Right ventricle myocardium inferior (tissue), 1 donor: ENCODE data around the gene PARL. TPM values are rescaled to one million over a fixed set of nuclear protein-coding genes. Genes with fewer than 3 reads are reported as not detected.

Source experiments
- ATAC-seq: fragments of 200-7000 bp; cut with Tn5 transposase; one replicate; pipeline ENCODE4 v1.9.1; 2020; ENCODE audit warnings: mild to moderate bottlenecking, moderate library complexity
- DNase-seq: peaks from one replicate; pipeline ENCODE4 v3.0.0; 2021; ENCODE audit errors: missing footprints
- intact Hi-C: fragments of 100-400 bp; cut with DNase I; formaldehyde crosslinking; loops from one replicate; pipeline ENCODE4 v1.11.0; 2022
- total RNA-seq: library from RNA; stranded (reverse); fragmentation: NEBNext Ultra II Directional; extraction: Animal tissue kit (Norgen Biotek cat#: 25700); gene quantifications from one replicate; pipeline ENCODE4 v1.2.1, GENCODE V29; 2021
- donor health status: DM: no; HTN: yes; CAD: no; lungs with severe emphysema.

PARL gene
- total RNA-seq, 1 donor from 2014 or later: 56.5 TPM

GRCh38 chr3:183826448-183827250 lies 58.0 kb downstream of the PARL start:
- DNase-seq (no peak), ATAC-seq (peak; percentile 32)
- intact Hi-C loops: no loop called here

DNA sequence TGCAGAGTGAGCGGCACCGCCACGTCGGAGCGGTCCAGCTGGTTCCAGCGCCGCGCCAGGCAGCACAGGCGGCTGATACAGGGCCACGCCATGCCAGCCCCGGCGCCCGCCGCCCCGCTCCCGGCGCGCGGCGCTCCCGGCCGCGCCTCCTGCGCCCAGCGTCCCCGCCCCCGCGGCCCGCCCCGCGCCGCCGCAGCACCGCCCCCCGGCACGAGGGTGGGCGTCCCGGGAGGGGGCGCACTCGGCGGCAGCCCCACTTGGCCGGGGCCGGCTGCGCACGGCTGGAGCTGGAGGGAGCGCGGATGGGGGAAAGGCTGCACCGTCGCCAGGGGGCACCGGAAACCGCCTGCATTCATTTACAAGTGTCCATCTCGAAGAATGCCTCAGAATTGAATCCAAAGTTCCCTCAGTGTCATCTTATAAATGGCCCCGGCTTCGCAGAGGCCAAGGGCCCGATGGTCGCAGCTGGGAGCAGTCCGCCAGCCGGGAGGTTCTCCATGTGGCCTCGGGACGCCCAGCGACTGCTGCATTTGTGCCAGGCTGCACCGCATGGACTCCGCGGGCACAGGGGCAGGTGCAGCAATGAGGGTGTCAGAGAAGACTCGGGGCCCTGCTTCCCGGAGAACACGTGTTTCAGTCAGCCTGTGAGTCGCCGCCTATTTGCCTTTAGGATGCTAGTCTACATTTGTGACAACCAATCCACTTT lies 59.1 kb downstream of the PARL start, which contains the start of gene MAP6D1:
Gene MAP6D1, minus strand, starts transcription at position 122 of the 706 bp plus-strand sequence. Its CDS starts 30 bp downstream, at position 92.
- intact Hi-C loops: no loop called here
- ATAC-seq (peak; percentile 49), DNase-seq (peak; percentile 75)

GRCh38 chr3:183824761-183825455 lies 59.8 kb downstream of the PARL start:
- DNase-seq (no peak), ATAC-seq (peak; percentile 27)
- intact Hi-C loops: no loop called here

DNA sequence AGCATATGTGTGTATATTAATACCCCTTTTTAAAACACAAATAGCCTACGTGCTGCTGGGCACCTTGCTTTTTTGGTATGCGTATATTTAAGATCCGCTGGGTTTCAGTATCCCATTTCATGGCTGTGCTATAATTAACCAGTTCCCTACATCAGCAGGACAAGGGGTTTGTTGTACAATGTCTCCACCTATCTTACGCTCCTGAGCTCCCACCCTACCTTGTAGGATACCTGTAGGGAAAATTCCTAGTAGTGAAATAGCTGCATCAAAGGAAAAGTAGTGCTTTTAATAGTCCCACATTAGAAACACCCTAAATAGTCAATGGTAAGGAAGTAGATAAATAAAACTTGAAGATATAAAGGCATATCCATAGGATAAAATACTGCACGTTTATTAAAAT lies 60.7 kb downstream of the PARL start:
- intact Hi-C loops: no loop called here
- no peak for ATAC-seq
- DNase-seq: no peak

DNA sequence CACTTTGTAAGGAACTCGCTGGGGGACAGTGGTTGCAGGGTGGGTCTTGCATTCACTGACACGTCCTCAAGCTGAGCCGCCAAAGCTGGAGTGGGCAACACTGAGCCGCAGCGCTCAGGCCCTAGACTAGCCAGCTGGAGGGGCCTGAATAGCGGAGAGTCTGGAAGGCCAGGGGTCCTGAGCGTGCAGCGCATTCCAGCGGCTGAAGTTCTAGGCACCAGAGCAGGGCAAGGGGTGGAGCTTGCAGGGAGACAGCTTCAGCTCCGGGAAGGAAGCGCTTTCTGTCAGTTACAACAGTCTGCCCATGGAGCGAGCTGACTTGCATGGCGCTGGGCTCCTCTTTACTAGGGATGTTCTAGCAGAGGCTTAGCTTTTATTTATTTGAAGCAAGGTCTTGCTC lies 62.0 kb downstream of the PARL start:
- intact Hi-C loops: no loop called here
- ATAC-seq (no peak), DNase-seq (no peak)

DNA sequence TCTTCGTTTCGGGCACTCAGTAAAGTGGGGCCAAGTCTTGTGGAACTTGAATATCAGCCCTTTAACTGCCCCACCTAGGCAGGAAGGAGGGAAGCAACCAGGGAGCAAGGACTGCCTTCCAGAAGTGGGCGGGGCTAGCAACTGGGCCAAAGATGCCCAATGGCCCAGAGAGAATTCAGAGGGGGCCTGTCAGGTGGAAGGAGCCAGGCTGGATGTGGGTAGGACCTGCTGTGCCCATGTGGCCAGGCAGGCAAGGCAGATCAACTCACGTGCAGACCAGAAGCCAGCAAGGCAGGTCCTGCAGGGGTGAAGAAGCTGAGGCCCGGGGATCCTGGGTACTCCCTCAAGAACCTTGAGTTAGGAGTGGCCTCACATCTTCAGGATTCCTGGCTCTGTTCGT lies 64.8 kb downstream of the PARL start:
- intact Hi-C loops: no loop called here
- DNase-seq (no peak), ATAC-seq (no peak)

DNA sequence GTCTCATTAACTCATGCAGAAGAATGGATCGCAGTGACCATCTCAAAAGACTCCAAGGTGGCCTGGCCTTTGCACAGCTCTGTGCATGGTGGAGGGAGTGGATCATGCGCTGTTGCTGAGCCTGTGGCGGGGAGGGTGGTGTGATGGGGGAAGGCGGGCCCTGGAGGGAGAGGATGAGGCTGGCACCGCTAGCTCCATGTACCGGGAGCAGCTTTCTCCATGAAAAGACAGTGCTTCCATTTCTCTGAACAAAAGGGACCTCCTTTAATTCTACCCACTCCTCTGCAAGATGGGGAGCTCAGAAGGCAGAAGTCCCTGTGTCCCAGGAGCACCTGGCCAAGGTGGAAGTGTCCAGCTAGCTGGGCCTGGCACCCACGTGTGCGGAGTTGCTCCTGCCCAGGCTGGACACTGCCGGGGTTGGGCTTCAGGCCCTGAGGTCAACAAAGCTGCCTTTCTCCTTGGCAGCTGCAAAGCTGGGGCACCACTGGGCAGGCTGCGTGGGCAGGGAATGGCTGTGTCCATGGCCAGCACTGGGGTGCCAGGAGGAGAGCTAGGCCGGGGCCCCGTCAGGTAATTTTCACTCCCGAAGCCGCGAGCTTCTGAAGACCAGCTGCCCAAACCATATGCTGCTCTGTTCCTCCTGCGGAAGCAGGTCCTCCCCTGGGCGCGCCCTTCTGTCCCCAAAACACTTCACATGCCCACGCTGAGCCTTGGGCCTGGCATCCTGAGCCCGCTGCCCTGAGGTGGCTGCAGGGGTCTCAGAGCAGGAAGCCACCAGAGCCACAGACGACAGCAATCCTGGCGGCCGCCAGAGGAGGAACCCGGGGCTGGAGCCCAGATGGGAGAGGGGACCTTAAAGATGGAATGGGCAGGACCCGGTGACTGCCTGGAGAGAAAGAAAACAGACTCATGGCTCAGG lies 65.7 kb downstream of the PARL start:
- no peak for DNase-seq
- intact Hi-C loops: no loop called here
- no peak for ATAC-seq

DNA sequence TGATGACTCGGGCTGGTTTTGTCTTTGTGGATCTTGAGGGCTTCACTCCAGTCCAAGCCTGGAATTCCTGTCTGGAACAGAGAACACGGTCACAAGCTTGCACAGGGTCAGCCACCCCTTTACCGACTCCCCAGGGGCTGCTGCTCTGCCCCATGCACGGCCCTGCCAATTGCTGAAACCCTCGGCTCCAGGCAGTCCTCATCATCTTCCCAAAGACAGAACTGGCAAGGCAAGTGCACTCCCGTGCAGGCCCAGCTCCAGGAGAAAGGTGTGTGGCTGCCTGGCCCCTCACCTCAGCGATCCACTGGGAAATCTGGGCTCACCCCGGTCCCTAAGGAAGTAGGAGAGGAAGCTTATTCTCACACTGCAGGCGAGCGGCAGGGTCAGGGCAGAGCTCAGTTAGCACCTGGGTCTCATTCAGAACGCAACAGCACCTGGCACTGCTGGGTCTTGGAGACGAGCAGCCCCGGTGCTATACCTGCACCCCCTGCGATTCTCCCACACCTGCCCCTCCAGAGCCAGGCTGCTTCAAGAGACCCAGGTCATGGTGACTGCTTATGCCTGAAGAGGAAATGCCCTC lies 66.5 kb downstream of the PARL start:
- ATAC-seq (no peak), DNase-seq (no peak)
- intact Hi-C loops: no loop called here

GRCh38 chr3:183817639-183818038 lies 67.0 kb downstream of the PARL start:
- DNase-seq (no peak), ATAC-seq (no peak)
- intact Hi-C loops: no loop called here

DNA sequence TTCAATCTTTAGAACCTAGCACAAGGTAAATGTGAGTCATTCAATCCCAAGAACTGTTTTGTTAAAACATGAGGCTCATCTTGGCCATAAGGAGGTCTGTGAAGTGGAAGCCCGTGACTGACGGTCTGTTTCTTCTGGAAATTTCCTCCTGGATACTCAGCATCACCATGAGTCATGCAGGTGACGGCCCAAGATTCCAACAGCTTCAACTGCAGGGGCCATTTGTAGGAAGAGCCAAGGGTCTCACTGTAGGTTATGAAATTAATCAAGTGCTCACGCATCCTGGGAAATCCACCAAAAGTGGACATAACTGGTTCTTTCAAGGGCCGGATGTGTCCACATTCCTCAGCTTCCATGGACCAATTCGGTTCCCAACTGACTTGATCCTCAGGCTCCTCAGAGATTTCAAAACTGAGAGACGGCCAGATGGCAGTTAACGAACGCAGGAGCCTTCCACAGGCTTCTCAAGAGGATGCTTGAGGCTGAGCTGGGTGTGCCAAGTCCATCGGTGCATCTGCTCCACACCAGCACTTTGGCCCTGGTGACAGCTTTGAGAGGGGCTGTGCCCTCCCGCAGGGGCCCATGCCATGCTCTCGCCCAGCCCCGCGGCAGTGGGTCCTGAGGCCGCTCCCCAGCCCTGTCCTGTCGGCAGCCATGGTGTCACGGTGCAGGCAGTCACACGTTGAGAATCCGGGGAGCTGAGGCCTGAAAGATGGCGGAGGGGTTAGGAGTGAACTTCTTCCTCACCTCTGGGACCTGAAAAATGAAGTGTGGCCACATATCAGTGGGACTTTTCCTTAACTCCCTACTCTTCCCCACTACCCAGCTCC lies 67.8 kb downstream of the PARL start:
- no peak for DNase-seq
- no peak for ATAC-seq
- intact Hi-C loops: no loop called here

DNA sequence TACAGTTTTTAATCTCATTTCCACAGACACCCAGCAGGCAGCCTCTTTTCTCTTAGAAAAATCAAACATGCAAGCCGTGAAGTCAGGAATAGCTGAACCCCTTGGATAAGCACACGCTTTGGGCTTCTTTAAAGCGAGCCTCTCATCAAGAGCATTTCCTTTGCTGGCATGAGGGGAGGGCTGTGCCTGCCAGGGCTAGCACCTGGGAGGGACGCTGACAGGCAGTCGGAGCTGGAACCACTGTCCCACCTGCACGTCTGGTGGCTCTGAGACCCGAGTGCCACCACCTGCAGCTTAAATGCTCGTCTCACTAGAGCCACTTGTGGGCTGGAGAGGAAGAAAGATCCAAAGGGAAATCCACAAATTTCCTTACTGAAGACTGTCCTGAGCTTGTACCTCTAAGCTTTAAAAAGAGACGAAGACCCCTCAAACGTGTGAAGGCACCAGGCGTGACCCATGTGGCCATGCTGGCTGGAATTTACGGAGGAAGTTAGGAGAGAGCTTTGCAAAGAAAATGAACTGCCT lies 68.7 kb downstream of the PARL start:
- intact Hi-C loops: no loop called here
- ATAC-seq: no peak
- no peak for DNase-seq

- ATAC-seq: no peak
- intact Hi-C loops: no loop called here
- DNase-seq: no peak
Measured at GRCh38 chr3:183815563-183815940, 69.1 kb downstream of the PARL start.

GRCh38 chr3:183814240-183814639 lies 70.4 kb downstream of the PARL start:
- ATAC-seq (no peak), DNase-seq (no peak)
- intact Hi-C loops: no loop called here

DNA sequence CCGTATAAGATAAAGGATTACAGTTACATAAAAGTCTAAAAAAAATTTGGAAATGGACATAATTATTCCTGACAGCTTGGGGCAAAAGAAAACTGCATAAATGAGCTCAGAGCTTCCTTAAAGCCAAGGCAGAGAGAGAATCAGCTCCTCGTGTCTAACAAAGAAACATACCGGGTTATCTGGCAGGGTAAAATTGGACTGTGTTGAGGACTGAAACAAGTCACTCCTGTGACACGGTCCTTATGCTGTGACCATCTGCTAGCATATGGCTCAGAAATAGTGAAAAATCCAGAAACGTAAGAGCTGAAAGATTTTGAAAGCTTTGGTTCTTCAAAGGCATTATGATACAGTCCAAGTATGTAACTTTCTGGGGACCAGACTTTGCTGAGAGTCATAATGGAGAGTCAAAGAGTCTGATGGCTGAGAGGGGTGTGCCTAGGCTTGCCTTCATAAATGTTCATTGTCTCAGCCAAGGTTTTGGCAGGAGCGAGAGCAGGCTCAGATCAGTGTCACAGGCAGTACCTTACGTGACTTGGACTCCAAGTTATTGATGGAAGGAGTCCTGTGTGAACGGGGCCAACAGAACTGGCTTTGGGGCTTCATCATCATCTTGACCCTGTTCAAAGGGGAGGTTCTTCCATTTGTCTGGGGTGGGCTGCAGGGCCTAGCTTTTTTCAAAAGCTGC lies 71.8 kb downstream of the PARL start:
- DNase-seq: no peak
- no peak for ATAC-seq
- intact Hi-C loops: no loop called here

DNA sequence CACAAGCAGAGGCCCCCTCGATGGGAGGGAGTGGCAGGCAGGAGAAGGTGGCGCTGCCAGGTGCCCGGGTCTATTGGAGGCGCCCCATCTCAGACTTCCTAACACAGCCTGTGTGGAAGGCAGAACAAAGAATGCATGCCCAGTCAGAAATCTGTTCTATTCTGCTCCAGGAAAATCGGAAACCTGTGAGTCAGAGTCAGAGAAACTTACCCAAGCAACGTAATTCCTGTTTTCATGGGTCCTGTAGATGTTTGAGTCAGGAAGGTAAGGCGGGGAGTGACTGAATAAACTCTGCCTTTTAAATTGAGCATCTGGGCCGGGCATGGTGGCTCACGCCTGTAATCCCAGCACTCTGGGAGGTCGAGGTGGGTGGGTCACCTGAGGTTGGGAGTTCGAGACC lies 73.0 kb downstream of the PARL start:
- DNase-seq: no peak
- no peak for ATAC-seq
- intact Hi-C loops: no loop called here

GRCh38 chr3:183810643-183811594 lies 73.8 kb downstream of the PARL start:
- intact Hi-C loops: no loop called here
- no peak for DNase-seq
- ATAC-seq: no peak
